ENCODE results near the gene N4BP2L2.

DNA sequence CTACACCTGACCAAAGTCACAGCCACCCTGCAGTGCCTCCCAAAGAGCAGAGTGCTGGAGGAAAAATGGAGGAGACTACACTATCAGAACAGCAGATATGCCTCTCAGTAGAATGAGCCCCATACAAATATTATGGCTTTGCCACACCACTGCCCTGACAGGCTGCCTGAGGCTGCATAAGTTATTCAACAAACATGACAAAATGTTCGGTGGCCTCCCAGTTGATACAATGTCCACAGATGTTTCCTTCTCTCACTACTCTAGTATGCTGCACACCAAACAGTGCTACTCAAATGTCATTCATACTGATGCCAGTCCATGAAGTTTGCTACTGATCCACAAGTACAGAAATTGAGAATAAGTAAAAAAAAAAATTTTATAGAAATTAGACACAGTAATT is 41.0 kb downstream of the N4BP2L2 start:
- no peak for TF ChIP-seq CTCF (IDR thresholded peaks at IDR 0.05)
- TF ChIP-seq EZH2 (IDR thresholded peaks at IDR 0.05) = no peak

Measured in neural progenitor cell (in vitro differentiated cells).